Suppressor macrophage treated with lipopolysaccharide for 4 hours (primary cell): ENCODE measurements around the gene UBA6.
"Not testable (repeated sequence)": the region's sequence is repeated elsewhere in the genome, so short reads cannot be mapped to it uniquely, and the experiment has no call there.

Experiments
- DNase-seq: peaks from one replicate; pipeline ENCODE4 v3.0.0-alpha.2; 2020

UBA6 gene

GRCh38 chr4:67713529-67714247 lies 12.7 kb upstream of the UBA6 start:
- peak; percentile 29 for DNase-seq

GRCh38 chr4:67712650-67713528 lies 11.9 kb upstream of the UBA6 start:
- no peak for DNase-seq

- no peak for DNase-seq
These were observed 11.2 kb upstream of the UBA6 start for GRCh38 chr4:67712000-67712625.

DNA sequence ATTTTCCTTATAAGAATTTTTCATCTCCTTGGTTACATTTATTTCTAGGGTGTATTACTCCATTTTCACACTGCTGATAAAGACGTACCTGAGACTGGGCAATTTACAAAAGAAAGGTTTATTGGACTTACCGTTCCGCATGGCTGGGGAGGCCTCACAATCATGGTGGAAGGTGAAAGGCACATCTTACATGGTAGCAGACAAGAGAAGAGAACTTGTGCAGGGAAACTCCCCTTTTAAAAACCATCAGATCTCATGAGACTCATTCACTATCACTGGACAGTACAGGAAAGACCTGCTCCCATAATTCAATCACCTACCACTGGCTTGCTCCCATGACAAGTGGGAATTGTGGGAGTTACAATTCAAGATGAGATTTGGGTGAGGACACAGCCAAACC lies 5.7 kb upstream of the UBA6 start:
- DNase-seq: not testable (repeated sequence)

DNA sequence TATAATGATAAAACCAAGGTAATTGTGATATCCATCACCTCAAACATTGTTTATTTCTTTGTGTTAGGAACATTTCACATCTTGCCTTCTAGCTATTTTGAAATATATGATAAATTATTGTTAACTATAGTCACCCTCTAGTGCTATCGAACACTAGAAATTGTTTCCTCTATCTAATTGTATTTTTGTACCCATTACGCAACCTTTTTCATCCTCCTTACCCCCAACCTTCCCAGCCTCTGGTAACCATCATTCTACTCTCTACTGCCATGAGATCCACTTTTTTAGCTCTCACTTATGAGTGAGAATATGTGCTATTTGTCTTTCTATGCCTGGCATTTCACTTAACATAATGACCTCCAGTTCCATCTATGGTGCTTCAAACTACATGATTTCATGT lies 3.9 kb upstream of the UBA6 start:
- DNase-seq: no peak

DNA sequence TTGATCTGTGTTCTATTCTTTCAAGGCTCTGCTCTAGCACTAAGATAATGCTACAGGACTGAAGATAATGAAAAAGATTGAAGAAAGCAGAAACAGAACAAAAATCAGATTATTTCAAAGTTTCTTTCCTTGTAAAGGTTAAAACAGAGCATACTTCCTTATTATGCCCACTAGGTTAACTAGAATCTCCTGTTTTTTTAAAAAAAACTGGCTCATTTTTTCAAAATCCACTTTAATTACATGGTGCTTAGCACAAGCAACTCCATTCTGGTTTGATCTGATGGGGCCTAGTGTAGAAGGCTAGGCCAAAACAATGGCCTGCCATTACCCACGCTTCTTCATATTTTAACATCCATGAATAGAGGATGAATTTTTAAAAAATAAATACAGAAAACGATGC lies 1.2 kb upstream of the UBA6 start:
- DNase-seq: no peak

DNA sequence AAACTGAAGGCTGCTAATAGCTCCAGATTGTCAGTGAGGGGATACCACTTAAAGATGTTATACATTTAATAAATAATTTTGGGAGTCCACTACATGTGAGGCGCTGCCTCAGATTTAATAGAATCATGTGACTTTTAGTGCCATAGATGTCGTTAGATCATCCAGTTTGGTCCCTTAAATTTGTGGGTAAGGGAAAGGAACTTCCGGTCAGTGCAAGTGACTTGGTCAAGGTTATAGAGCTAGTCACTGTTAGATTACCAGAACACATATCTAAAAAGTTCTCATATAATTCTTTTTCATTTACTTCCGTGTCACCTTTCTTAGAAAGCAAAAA lies 529 bp upstream of the UBA6 start:
- DNase-seq: peak; percentile 25

DNA sequence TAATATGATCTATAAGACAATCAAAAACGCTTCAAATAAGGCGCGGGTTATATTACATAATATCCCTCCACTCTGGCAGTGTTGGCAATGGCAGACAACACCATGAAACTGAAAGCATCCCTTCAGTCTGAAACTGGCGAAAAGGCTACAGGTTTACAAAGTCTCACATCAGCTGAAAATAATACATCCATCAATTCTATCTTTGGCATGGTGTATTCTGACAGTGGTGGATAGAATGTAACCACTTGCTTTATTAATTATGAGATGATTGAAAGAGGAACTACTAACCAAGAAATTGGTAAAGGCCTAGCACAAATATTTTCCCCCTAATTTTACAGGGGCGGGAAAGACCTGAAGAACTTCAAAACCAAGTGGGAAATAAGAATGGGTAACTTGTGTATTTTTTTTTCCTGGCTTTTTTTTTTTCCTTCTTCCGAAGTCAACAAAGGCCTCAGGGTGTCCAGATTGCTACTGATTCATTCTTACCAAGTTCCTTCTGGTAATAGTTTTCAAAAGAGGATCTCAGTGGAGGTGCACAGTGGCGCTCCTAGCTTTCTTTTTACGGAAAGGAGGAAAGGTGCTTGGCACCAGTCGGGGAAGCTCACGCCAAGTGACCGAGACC lies 728 bp downstream of the UBA6 start:
- peak; percentile 75 for DNase-seq

DNA sequence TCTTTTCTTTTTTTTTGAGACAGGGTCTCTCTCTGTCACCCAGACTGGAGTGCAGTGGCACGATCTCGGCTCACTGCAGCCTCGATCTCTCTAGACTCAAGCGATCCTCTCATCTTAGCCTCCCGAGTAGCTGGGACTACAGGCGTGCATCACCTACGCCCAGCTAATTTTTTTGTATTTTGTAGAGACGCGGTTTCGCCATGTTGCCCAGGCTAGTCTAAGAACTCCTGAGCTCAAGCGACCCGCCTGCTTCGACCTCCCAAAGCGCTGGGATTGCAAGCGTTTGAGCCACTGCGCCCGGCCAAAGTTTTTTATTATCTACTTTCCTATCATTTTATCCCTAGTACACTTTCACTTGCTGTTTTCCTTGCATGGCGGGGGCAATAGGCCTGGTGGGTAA lies 1.4 kb downstream of the UBA6 start:
- no peak for DNase-seq

GRCh38 chr4:67697860-67698687 lies 2.9 kb downstream of the UBA6 start:
- no peak for DNase-seq

- DNase-seq: no peak
These were observed 4.9 kb downstream of the UBA6 start for GRCh38 chr4:67696061-67696460.

- no peak for DNase-seq
These were observed 6.3 kb downstream of the UBA6 start for GRCh38 chr4:67694662-67695061.

GRCh38 chr4:67691328-67691727 lies 9.6 kb downstream of the UBA6 start:
- DNase-seq: peak; percentile 60

- no peak for DNase-seq
These were observed 13.3 kb downstream of the UBA6 start for GRCh38 chr4:67687636-67688035.

GRCh38 chr4:67685532-67685859 lies 15.5 kb downstream of the UBA6 start:
- DNase-seq: no peak

GRCh38 chr4:67684839-67685531 lies 16.0 kb downstream of the UBA6 start:
- peak; percentile 28 for DNase-seq

GRCh38 chr4:67682266-67682665 lies 18.7 kb downstream of the UBA6 start:
- no peak for DNase-seq

- DNase-seq: peak; percentile 34
These were observed 20.3 kb downstream of the UBA6 start for GRCh38 chr4:67680581-67681222.

DNA sequence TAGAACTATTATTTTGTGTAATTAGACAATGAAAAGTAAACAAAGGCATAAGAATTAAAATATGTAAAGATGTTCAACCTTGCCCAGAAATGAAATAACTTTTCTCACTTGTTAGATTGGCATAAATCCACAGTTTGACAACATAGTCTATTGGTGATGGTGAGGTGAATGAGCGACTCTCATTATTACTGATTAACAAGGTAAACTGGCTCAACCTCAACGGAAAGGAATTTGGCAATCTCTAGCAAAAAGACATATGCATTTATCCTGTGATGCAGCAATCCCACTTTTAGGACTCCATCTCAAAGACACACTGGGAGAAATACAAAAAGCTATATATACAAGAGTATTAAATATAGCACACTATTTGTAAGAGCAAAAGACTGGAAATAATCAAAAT lies 22.3 kb downstream of the UBA6 start:
- no peak for DNase-seq

GRCh38 chr4:67674098-67674497 lies 26.9 kb downstream of the UBA6 start:
- no peak for DNase-seq

DNA sequence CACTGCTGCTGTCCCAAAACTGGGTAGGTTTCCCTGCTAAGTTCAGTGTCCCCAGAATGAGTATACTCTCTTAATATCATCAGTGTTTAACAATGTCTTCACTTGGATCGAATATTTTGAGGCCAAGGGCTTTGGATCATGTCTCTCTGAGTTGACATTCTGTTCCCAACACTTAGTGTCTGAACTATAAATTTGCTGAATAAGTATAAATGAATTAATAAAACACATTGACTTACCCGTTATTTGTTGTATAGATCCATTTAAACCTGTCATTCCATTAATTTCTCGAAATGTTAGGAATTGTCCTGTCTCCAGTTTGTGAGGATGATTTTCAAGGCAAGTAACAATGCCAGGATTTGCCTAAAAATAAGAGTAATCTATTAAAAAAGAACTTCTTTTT lies 32.6 kb downstream of the UBA6 start:
- DNase-seq: no peak

- no peak for DNase-seq
These were observed 40.5 kb downstream of the UBA6 start for GRCh38 chr4:67660418-67660817.
